AG20443 (cell line): ENCODE results near the gene HPSE2.
"Not testable (repeated sequence)": the region's sequence is repeated elsewhere in the genome, so short reads cannot be mapped to it uniquely, and the experiment has no call there.

ENCODE experiments used
- DNase-seq: peaks from one replicate; pipeline ENCODE4 v3.0.0; 2012; ENCODE audit warnings: low spot score, mixed read lengths

HPSE2 gene

GRCh38 chr10:98919899-98920298 is 315.8 kb downstream of the HPSE2 start:
- no peak for DNase-seq

- DNase-seq = no peak
Measured at GRCh38 chr10:98917828-98918227, 317.8 kb downstream of the HPSE2 start.

DNA sequence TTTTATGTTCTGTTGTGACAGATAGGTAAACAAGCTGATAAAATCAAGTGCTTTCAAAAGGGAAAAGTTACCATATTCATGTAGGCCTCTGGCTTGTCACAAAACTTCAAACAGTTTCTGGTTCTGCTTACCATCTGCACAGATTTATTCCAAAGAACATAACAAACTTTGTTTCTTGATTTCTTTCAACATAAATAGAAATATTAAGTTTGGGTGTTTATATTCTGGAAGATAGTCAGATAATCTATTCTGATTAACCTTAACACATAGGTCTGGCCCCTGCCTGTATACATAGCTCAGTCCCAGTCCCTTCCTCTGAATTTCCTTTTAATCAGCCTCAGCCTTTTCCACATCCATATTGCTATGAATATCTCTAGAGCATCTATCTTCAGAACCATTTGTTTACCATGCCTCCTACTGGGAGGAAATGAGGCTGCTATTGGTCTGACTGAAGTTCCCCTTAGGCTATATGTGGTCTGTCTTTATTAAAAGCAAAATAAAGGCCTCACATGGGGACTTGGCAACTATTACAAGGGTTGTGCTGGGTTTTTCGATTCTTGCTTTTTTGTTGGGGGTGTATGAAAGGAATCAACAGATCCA is 319.0 kb downstream of the HPSE2 start:
- no peak for DNase-seq

GRCh38 chr10:98915911-98916310 is 319.7 kb downstream of the HPSE2 start:
- no peak for DNase-seq

GRCh38 chr10:98910546-98910945 is 325.1 kb downstream of the HPSE2 start:
- no peak for DNase-seq

GRCh38 chr10:98910048-98910447 is 325.6 kb downstream of the HPSE2 start:
- DNase-seq = no peak

GRCh38 chr10:98908868-98909267 is 326.8 kb downstream of the HPSE2 start:
- DNase-seq = no peak

DNA sequence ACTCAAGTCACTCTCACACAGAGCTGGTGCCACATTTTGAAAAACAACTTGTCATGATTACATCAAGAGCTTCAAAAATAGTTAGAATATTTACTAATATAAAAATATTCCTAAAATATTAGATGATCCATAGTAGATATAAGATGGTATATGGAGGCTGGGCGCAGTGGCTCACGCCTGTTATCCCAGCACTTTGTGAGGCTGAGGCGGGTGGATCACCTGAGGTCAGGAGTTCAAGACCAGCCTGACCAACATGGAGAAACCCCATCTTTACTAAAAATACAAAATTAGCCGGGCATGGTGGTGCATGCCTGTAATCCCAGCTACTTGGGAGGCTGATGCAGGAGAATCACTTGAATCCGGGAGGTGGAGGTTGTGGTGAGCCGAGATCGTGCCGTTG is 327.4 kb downstream of the HPSE2 start:
- not testable (repeated sequence) for DNase-seq

DNA sequence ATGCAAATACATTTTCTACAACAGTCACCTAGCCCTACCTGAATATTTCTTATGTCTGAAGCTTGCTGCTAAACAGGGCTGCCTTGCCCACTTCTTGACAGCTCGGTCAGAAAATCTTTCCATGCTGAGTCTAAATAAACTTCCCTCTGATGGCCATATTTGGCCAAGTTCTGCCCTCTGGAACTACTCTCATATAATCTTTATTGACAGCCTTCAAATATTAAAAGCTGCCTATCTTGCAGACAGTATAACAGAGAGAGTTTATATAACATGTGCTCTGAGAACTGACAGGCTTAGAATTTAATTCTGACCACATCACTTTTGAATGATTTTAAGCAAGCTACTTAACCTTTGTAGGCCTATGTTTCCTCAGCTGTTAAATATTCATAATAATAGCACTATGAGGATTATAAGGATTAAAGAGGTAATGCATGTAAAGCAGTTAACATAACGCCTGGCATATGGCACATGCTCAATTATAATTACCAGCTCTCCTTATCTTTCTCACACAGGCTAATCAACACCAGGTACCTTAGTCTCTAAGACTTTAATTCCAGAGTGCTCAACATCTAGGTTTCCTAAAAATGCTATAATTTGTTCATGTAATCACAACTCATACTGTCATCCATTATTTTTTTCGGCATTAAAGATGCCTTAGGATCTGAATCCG is 334.1 kb downstream of the HPSE2 start:
- DNase-seq = no peak

- DNase-seq = no peak
Measured at GRCh38 chr10:98899018-98899417, 336.6 kb downstream of the HPSE2 start.

DNA sequence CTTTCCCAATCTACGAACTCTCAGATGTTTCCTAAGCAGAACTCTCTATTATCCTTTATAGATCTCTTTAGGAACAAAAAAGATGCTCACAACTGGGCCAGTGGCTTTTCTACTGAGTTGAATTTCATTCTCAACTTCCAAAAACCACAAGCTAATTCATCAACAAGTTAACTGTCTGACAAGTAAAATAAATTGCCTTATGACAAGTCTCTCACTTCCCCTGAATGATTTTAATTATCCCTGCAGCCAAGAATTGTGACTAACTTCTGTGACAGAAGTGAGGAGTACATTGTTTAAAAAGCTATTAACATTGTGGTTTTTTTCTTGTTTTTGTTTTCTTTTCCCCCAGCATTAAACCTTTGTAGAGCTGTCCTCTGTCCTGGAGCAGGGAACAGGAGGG is 343.1 kb downstream of the HPSE2 start:
- no peak for DNase-seq

GRCh38 chr10:98886686-98887085 is 349.0 kb downstream of the HPSE2 start:
- DNase-seq = no peak

GRCh38 chr10:98885378-98885777 is 350.3 kb downstream of the HPSE2 start:
- DNase-seq = no peak

DNA sequence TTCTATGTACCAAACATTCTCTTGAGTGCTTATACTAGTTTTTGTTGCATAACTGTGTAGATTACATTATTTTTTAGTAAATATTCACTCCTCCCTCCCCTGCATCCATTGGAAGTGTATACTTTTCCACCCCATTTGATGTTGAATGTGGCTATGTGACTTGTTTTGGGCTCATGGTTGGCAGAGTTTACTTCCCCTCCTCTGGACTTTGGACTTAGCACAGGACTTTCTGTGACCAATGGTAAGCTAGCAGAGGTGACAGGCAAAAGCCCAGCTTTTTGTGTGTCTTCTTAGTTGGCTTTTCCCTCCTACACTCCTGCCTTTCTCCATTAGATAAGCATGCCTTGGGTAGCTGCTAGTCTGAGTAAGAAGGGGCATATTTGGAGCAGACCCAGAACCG is 353.9 kb downstream of the HPSE2 start:
- no peak for DNase-seq

- DNase-seq = no peak
Measured at GRCh38 chr10:98880971-98881370, 354.7 kb downstream of the HPSE2 start.

DNA sequence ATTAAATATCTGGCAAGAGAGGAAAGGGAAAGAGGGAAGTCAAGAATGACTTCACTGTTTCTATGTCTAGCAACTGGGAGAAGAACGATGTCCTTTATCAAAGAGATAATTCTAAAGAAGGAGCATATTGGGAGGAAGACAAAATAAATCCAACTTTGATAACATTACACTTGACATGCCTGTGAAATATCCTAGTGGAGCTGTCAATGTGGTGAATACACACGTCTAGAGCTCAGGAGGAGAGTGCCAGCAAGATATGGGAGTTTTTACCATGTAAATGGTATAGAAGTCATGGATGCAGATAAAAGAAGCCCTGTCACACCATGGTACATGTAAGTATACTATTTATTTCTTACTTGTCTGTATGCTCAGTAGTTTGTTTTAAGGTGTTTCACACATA is 356.7 kb downstream of the HPSE2 start:
- no peak for DNase-seq

GRCh38 chr10:98878418-98878817 is 357.2 kb downstream of the HPSE2 start:
- DNase-seq = no peak

DNA sequence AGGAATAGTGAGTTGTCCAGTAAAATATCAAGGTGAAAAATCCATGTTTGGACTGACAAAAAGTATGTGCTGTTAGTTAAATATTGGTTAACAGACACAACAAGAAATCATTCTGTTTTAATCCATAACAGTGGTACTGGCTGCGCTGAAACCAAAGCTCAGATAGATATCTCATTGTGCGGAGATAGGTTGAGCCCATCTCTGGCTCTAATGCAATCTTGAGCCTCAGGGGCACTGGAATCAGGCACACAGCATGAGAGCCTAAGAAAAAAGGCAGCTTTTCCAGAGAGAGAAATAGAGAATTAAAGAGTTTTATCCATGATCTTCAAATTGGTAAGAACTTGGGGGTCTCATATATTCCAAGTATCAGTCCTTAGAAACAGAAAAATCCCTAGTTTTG is 373.7 kb downstream of the HPSE2 start:
- no peak for DNase-seq

GRCh38 chr10:98858525-98858924 is 377.1 kb downstream of the HPSE2 start:
- no peak for DNase-seq

- DNase-seq = no peak
Measured at GRCh38 chr10:98855403-98856189, 380.1 kb downstream of the HPSE2 start.

DNA sequence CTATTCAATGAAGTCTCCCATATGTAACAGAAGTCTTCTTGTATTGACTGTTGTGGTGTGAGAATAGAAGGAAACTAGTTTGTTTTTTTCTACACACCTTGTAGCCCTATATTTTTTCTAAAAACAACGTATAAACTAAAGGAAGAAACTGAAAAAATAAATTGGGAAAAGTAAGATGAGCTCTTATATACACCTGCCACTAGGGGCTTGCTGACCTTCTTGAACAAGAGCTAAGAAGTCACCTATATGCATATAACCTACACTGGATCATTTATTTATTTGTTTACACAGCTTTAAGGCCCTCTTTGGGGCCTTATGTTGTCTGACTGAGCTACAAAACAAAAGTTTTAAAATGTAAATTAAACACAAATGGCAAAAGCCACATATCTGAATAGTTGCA is 383.0 kb downstream of the HPSE2 start:
- DNase-seq = no peak

- DNase-seq = no peak
Measured at GRCh38 chr10:98848361-98848760, 387.3 kb downstream of the HPSE2 start.

GRCh38 chr10:98846787-98847186 is 388.9 kb downstream of the HPSE2 start:
- no peak for DNase-seq
